Colonic mucosa (tissue), 4 donors: ENCODE data around the gene REV3L. TPM values are rescaled to one million over a fixed set of nuclear protein-coding genes. Genes with fewer than 3 reads are reported as not detected.

ENCODE experiments used
- DNase-seq: peaks from one replicate; pipeline ENCODE4 v3.0.0-alpha.2; 2020
- H3K27ac ChIP-seq: fragments of 200-600 bp; one replicate; pipeline ENCODE4 v1.8.0; 2021
- H3K27me3 ChIP-seq: fragments of 200-600 bp; one replicate; pipeline ENCODE4 v1.8.0; 2021
- H3K36me3 ChIP-seq: fragments of 200-600 bp; one replicate; pipeline ENCODE4 v1.8.0; 2021
- H3K4me1 ChIP-seq: fragments of 200-600 bp; one replicate; pipeline ENCODE4 v1.8.0; 2021; ENCODE audit warnings: mild to moderate bottlenecking
- H3K4me3 ChIP-seq: fragments of 200-600 bp; one replicate; pipeline ENCODE4 v1.8.0; 2021
- H3K9ac ChIP-seq, 2 donors: one replicate each; pipeline ENCODE4 v1.7.0; 2013; ENCODE audit warnings: control low read depth in 2 of 2, low read depth in 2 of 2, low read length in 2 of 2
- H3K9me3 ChIP-seq: fragments of 200-600 bp; one replicate; pipeline ENCODE4 v1.8.0; 2021
- CTCF ChIP-seq: fragments of 200-600 bp; IDR thresholded peaks from one replicate; pipeline ENCODE4 v1.8.0; 2022; ENCODE audit warnings: antibody characterized with exemption, mild to moderate bottlenecking
- intact Hi-C: fragments of 100-400 bp; cut with DNase I; formaldehyde crosslinking; loops from one replicate; pipeline ENCODE4 v1.14.1; 2022
- total RNA-seq, 2 donors: library from RNA; stranded (reverse); fragmentation: NEBNext Ultra II Directional in 1 of 2; extraction: Animal tissue kit (Norgen Biotek cat#: 25700) in 1 of 2; gene quantifications; one replicate each; pipeline ENCODE4 v1.2.1, GENCODE V29; 2021
- donor health status: healthy.
- donor health status: DM: no; HTN: no; CAD: no.
- donor health status: DM: no; HTN: no; CAD: no.

REV3L gene
- total RNA-seq, 2 donors from 2014 or later, result 16.7 to 20.8 TPM

GRCh38 chr6:111430605-111431376, 52.2 kb downstream of the REV3L start:
- Histone ChIP-seq H3K9me3 (no peaks in the 10 kb centered on the region), H3K4me3 (no peak overlapping the region), H3K4me1 (no peaks in the 10 kb centered on the region), H3K9ac (no peak overlapping the region), H3K36me3 (no peaks in the 10 kb centered on the region), H3K27ac (no peak overlapping the region), H3K27me3 (no peaks in the 10 kb centered on the region)
- no peak for DNase-seq
- intact Hi-C loops, result no loop called here
- TF ChIP-seq CTCF, result no peak

- no peak overlapping the region for H3K4me3 ChIP-seq
- no peak overlapping the region for H3K9ac ChIP-seq
- TF ChIP-seq CTCF, result no peak
- H3K9me3 ChIP-seq, result no peaks in the 10 kb centered on the region
- no peak for DNase-seq
- H3K27me3 ChIP-seq, result no peaks in the 10 kb centered on the region
- intact Hi-C loops, result loop anchor here (10.0 kb wide), 1 partner anchor 45 kb away; no protein-coding TSS in a partner anchor
- no peak overlapping the region for H3K27ac ChIP-seq
- no peaks in the 10 kb centered on the region for H3K36me3 ChIP-seq
- H3K4me1 ChIP-seq, result peaks cover 3% of the 10 kb centered on the region
Observed at GRCh38 chr6:111429571-111429970, 53.4 kb downstream of the REV3L start.

GRCh38 chr6:111428811-111429210, 54.2 kb downstream of the REV3L start:
- Histone ChIP-seq H3K4me1 (peaks cover 6% of the 10 kb centered on the region), H3K27me3 (no peaks in the 10 kb centered on the region), H3K36me3 (no peaks in the 10 kb centered on the region), H3K27ac (no peak overlapping the region), H3K9ac (no peak overlapping the region), H3K4me3 (no peak overlapping the region), H3K9me3 (no peaks in the 10 kb centered on the region)
- DNase-seq, result no peak
- intact Hi-C loops, result loop anchor here (10.0 kb wide), 1 partner anchor 46 kb away; no protein-coding TSS in a partner anchor
- TF ChIP-seq CTCF, result no peak

GRCh38 chr6:111427341-111428116, 55.5 kb downstream of the REV3L start:
- DNase-seq, result no peak
- H3K4me3 ChIP-seq, result no peak overlapping the region
- H3K9ac ChIP-seq, result no peak overlapping the region
- no peaks in the 10 kb centered on the region for H3K36me3 ChIP-seq
- peaks cover 6% of the 10 kb centered on the region for H3K4me1 ChIP-seq
- intact Hi-C loops, result loop anchor here (10.0 kb wide), 1 partner anchor 47 kb away; no protein-coding TSS in a partner anchor
- no peaks in the 10 kb centered on the region for H3K9me3 ChIP-seq
- peak overlapping the region; percentile 34 for H3K27ac ChIP-seq
- TF ChIP-seq CTCF, result no peak
- H3K27me3 ChIP-seq, result no peaks in the 10 kb centered on the region

GRCh38 chr6:111423960-111424846, 58.8 kb downstream of the REV3L start:
- peaks cover 6% of the 10 kb centered on the region for H3K4me1 ChIP-seq
- TF ChIP-seq CTCF, result no peak
- H3K27ac ChIP-seq, result no peak overlapping the region
- H3K9ac ChIP-seq, result peak overlapping the region in 1 of 2 donors; percentile 19
- intact Hi-C loops, result loop anchor here (10.0 kb wide), 1 partner anchor 51 kb away; no protein-coding TSS in a partner anchor
- no peaks in the 10 kb centered on the region for H3K9me3 ChIP-seq
- H3K36me3 ChIP-seq, result no peaks in the 10 kb centered on the region
- peak; percentile 76 for DNase-seq
- H3K4me3 ChIP-seq, result no peak overlapping the region
- H3K27me3 ChIP-seq, result no peaks in the 10 kb centered on the region
